Gastrocnemius medialis (tissue), 4 donors: ENCODE data around the gene GTF2B. TPM values are rescaled to one million over a fixed set of nuclear protein-coding genes. Genes with fewer than 3 reads are reported as not detected.

ENCODE experiments used
- ATAC-seq, 2 donors: fragments of 150-250 bp; one replicate each; pipeline ENCODE4 v1.9.1; 2016
- DNase-seq, 2 donors: peaks; one replicate each; pipeline ENCODE4 v3.0.0-alpha.2; 2019
- H3K27ac ChIP-seq, 4 donors: fragments of 200-600 bp; sonication (generic); 1 replicate in 1 of 4; 2 replicates in 3 of 4; pipeline ENCODE4 v1.5.1; 2016 to 2018; ENCODE audit warnings: mild to moderate bottlenecking in 2 of 4, moderate library complexity in 1 of 4
- H3K27me3 ChIP-seq, 3 donors: fragments of 200-600 bp; sonication (generic) in 2 of 3; 1 replicate in 1 of 3; 2 replicates in 2 of 3; pipeline versions ENCODE4 v1.5.1 to v1.6.0; 2016 to 2019; ENCODE audit warnings: mild to moderate bottlenecking in 1 of 3, moderate library complexity in 1 of 3
- H3K36me3 ChIP-seq, 2 donors: fragments of 200-600 bp; sonication (generic) in 1 of 2; one replicate each; pipeline ENCODE4 v1.5.1; 2017 to 2018
- H3K4me1 ChIP-seq, 2 donors: fragments of 200-600 bp; sonication (generic) in 1 of 2; one replicate each; pipeline ENCODE4 v1.5.1; 2016 to 2017; ENCODE audit warnings: mild to moderate bottlenecking in 2 of 2
- H3K4me3 ChIP-seq, 4 donors: fragments of 200-600 bp; sonication (generic) in 3 of 4; 1 replicate in 1 of 4; 2 replicates in 3 of 4; pipeline ENCODE4 v1.5.1; 2016 to 2019; ENCODE audit warnings: mild to moderate bottlenecking in 2 of 4
- H3K9me3 ChIP-seq, 3 donors: fragments of 200-600 bp; sonication (generic) in 2 of 3; 1 replicate in 1 of 3; 2 replicates in 2 of 3; pipeline ENCODE4 v1.5.1; 2016 to 2019
- POLR2A ChIP-seq, 2 donors: fragments of 450-650 bp; IDR thresholded peaks; one replicate each; pipeline ENCODE4 v1.6.1; 2017; ENCODE audit warnings: antibody characterized with exemption in 2 of 2, mild to moderate bottlenecking in 2 of 2, moderate library complexity in 2 of 2
- in situ Hi-C, 4 donors: fragments of 200-750 bp; cut with MboI; loops; one replicate each; pipeline versions ENCODE4 v1.15.0 to v1.8.0; 2017; ENCODE audit warnings: low sequenced_read_pairs in 4 of 4
- intact Hi-C: fragments of 100-400 bp; cut with DNase I; formaldehyde crosslinking; loops from one replicate; pipeline ENCODE4 v1.15.1; 2023; ENCODE audit warnings: low total_unique reads
- total RNA-seq, 4 donors: library from RNA; depleted of rRNA; stranded (reverse); fragments of >200 nt; gene quantifications; one replicate each; pipeline versions ENCODE4 v1.1.0 to v1.2.3, GENCODE V29; 2016
- TF ChIP-seq, protein P1 (sequence below), 5 experiments: fragments of 450-650 bp in 3 of 5; fragments of 200-600 bp in 2 of 5; sonication (generic) in 2 of 5; IDR thresholded peaks in 4 of 5; conservative IDR thresholded peaks in 1 of 5; 1 replicate in 4 of 5; 2 replicates in 1 of 5; pipeline ENCODE4 v1.5.1; 2016 to 2019; ENCODE audit warnings: antibody characterized with exemption in 5 of 5, mild to moderate bottlenecking in 3 of 5, moderate library complexity in 3 of 5

The GTF2B gene
- total RNA-seq, 4 donors from 2014 or later = 20.2 to 30.3 (median 24.7) TPM

DNA sequence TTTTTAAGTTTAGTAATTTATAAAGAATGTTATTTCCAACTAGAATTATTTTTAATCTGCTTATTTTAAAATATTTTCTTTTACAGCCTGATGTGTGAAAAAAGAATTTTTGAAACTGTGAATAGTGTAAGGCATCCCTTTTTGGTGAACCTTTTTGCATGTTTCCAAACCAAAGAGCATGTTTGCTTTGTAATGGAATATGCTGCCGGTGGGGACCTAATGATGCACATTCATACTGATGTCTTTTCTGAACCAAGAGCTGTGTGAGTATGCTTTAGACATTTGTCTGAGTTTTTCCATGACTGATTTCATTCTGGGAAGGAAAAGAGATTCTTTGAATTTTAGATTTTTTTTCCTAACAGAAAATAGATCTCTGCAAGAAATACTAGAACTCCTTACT is 77.9 kb downstream of the GTF2B start:
- intact Hi-C loops (no loop called here), in situ Hi-C loops (no loop called here)
- H3K27ac ChIP-seq = no peak overlapping the region
- no peak for DNase-seq
- no peaks in the 10 kb centered on the region for H3K9me3 ChIP-seq
- H3K27me3 ChIP-seq = no peaks in the 10 kb centered on the region
- no peak for ATAC-seq
- peaks cover 0 to 10% of the 10 kb centered on the region in 2 donors for H3K36me3 ChIP-seq
- H3K4me1 ChIP-seq = no peaks in the 10 kb centered on the region
- no peak for TF ChIP-seq POLR2A (IDR thresholded peaks at IDR 0.05)
- TF ChIP-seq, protein P1, sequence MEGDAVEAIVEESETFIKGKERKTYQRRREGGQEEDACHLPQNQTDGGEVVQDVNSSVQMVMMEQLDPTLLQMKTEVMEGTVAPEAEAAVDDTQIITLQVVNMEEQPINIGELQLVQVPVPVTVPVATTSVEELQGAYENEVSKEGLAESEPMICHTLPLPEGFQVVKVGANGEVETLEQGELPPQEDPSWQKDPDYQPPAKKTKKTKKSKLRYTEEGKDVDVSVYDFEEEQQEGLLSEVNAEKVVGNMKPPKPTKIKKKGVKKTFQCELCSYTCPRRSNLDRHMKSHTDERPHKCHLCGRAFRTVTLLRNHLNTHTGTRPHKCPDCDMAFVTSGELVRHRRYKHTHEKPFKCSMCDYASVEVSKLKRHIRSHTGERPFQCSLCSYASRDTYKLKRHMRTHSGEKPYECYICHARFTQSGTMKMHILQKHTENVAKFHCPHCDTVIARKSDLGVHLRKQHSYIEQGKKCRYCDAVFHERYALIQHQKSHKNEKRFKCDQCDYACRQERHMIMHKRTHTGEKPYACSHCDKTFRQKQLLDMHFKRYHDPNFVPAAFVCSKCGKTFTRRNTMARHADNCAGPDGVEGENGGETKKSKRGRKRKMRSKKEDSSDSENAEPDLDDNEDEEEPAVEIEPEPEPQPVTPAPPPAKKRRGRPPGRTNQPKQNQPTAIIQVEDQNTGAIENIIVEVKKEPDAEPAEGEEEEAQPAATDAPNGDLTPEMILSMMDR (IDR thresholded peaks at IDR 0.05 in 4 of 5, conservative IDR thresholded peaks at IDR 0.05 in 1 of 5) = no peak
- H3K4me3 ChIP-seq = no peak overlapping the region

GRCh38 chr1:88812366-88812765 is 79.0 kb downstream of the GTF2B start:
- Histone ChIP-seq H3K27ac (no peak overlapping the region), H3K9me3 (no peaks in the 10 kb centered on the region), H3K36me3 (peaks cover 0 to 20% of the 10 kb centered on the region in 2 donors), H3K4me1 (no peaks in the 10 kb centered on the region), H3K27me3 (no peaks in the 10 kb centered on the region), H3K4me3 (no peak overlapping the region)
- TF ChIP-seq, protein P1 (IDR thresholded peaks at IDR 0.05 in 4 of 5, conservative IDR thresholded peaks at IDR 0.05 in 1 of 5) = no peak
- TF ChIP-seq POLR2A (IDR thresholded peaks at IDR 0.05) = no peak
- ATAC-seq = no peak
- DNase-seq = no peak
- in situ Hi-C loops = no loop called here
- intact Hi-C loops = no loop called here

- Histone ChIP-seq H3K27ac (no peak overlapping the region), H3K9me3 (no peaks in the 10 kb centered on the region), H3K36me3 (peaks cover 0 to 36% of the 10 kb centered on the region in 2 donors), H3K4me3 (no peak overlapping the region), H3K4me1 (no peaks in the 10 kb centered on the region), H3K27me3 (no peaks in the 10 kb centered on the region)
- ATAC-seq (no peak), DNase-seq (no peak)
- TF ChIP-seq, protein P1 (IDR thresholded peaks at IDR 0.05 in 4 of 5, conservative IDR thresholded peaks at IDR 0.05 in 1 of 5) = no peak
- in situ Hi-C loops = loop anchor here in 1 of 4 donors (10.0 kb wide), 1 partner anchor 71 kb away; no protein-coding TSS in a partner anchor
- intact Hi-C loops = loop anchor here (5.0 kb wide), 1 partner anchor 74 kb away; no protein-coding TSS in a partner anchor
These were observed 87.9 kb downstream of the GTF2B start for GRCh38 chr1:88803444-88803843.

DNA sequence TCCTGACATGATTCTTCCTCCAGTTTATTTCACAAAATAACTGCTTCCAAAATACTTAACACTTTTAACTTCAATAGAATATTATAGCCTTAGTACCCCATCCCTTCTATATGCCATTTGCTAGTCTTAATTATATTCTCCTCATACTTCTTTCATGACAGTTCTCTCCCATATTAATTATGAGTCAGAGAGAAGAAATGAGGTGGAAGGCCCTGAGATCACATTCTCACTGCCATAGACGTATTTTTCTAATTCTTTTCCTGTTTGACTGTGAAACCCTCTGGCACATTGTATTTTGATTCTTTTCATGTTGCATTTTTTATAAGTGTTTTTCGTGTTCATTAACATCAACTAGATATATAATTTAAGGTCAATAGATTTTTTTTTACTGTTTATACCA is 88.4 kb downstream of the GTF2B start:
- Histone ChIP-seq H3K36me3 (peaks cover 0 to 32% of the 10 kb centered on the region in 2 donors), H3K27me3 (no peaks in the 10 kb centered on the region), H3K4me1 (no peaks in the 10 kb centered on the region), H3K27ac (no peak overlapping the region), H3K4me3 (no peak overlapping the region), H3K9me3 (no peaks in the 10 kb centered on the region)
- ATAC-seq = no peak
- intact Hi-C loops (loop anchor here (5.0 kb wide), 1 partner anchor 74 kb away; no protein-coding TSS in a partner anchor), in situ Hi-C loops (loop anchor here in 1 of 4 donors (10.0 kb wide), 1 partner anchor 72 kb away; no protein-coding TSS in a partner anchor)
- no peak for DNase-seq
- no peak for TF ChIP-seq POLR2A (IDR thresholded peaks at IDR 0.05)
- TF ChIP-seq, protein P1 (IDR thresholded peaks at IDR 0.05 in 4 of 5, conservative IDR thresholded peaks at IDR 0.05 in 1 of 5) = no peak

Other genes with a start within 250 kb of the GTF2B start
- 10 to 100 TPM; 14.9 to 18.6 (median 17.0) TPM for gene PKN2, start 207.3 kb downstream of the GTF2B start, total RNA-seq
- 1 to 10 TPM; 6.6 to 9.1 (median 7.0) TPM for gene KYAT3, start 101.1 kb upstream of the GTF2B start, total RNA-seq
- gene RBMXL1, start 101.1 kb upstream of the GTF2B start, total RNA-seq = 1 to 10 TPM; 4.9 to 9.2 (median 5.8) TPM
- gene GBP3, start 131.3 kb upstream of the GTF2B start, total RNA-seq = 1 to 10 TPM; 1.5 to 6.6 (median 2.5) TPM
- gene GBP1, start 173.6 kb upstream of the GTF2B start, total RNA-seq = 1 to 10 TPM; 1.8 to 6.9 (median 5.0) TPM
- gene GBP2, start 234.5 kb upstream of the GTF2B start, total RNA-seq = 100 to 1,000 TPM in 1 of 4 donors, 10 to 100 TPM in 3; 28.6 to 115 (median 56.2) TPM